DMS114 treated with DMSO at 0.1 percent for 48 hours (cell line): ENCODE results near the gene LALBA.
"Not testable (repeated sequence)": the region's sequence is repeated elsewhere in the genome, so short reads cannot be mapped to it uniquely, and the experiment has no call there.

ENCODE experiments used
- DNase-seq: peaks from one replicate; lab custom pipeline; 2025; ENCODE audit not compliant: unreplicated experiment; lab: John Stamatoyannopoulos, UW

The LALBA gene

DNA sequence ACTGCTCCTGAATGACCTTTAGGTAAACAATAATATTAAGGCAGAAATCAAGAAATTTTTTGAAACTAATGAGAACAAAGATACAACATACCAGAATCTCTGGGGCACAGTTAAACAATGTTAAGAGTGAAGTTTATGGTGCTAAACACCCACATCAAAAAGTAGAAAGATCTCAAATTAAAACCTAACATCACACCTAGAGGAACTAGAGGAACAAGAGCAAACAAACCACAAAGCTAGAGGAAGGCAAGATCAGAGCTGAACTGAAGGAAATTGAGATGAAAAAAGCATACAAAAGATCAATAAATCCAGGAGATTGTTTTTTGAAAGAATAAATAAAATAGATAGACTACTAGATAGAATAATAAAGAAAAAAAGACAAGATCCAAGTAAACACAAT is 37.2 kb downstream of the LALBA start:
- DNase-seq = no peak

DNA sequence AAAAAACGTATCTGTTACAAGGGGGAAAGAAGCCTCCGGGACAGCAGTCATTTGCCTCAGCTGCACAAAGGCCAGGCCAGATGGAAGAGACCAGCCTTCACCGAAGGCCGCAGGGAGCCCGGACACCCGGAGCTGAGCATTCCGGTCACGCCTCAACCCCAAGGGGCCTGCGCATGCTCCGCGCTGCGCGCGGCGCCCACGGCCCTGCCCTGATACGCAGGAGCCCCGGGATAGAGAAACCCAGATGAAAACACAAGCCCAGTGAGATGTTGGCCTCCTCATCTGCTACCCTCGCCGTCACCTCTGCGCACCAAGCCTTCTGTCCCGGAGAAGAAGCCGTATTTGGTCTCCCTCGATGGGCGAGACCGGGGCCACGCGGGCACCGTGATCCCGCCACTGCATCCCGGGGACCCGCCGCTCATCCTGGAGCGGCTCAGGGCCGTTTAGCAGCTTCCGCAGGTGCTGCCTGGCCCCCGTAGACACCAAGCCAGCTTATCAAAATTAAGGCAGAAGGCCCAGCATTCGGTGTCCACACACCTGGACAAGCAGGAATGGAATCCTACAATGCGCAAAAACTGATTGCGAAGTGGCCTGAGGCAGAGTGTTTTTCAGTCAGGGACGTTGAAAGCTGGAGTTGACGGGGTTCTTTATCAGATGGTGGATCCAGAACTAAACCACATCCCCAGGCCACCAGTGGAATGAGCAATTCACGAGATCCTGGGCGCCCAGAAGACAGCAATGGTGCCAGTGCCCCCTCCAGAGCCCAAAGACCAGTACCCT is 41.8 kb downstream of the LALBA start:
- no peak for DNase-seq

DNA sequence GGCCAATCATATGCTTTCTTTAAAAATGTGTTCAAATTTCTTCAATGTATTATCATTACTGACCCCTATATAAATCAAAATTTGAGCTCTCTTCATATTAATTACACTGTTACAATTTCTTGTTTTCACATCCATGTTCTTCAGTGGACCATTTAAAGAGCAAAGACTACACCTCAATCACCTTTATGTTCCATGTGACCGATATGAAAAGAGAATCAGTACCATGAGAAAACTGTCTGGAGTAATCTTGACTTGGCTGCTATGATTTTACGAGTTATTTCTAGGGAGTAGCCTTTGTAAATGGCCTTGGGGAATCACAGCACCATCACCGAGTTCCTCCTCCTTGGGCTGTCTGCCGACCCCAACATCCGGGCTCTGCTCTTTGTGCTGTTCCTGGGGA is 44.5 kb downstream of the LALBA start, which contains the start of gene OR8S1:
TSS of gene OR8S1 (plus strand) at position 301 of the 400 bp plus-strand sequence. CDS start at position 301, 0 bp downstream.
- DNase-seq = no peak

DNA sequence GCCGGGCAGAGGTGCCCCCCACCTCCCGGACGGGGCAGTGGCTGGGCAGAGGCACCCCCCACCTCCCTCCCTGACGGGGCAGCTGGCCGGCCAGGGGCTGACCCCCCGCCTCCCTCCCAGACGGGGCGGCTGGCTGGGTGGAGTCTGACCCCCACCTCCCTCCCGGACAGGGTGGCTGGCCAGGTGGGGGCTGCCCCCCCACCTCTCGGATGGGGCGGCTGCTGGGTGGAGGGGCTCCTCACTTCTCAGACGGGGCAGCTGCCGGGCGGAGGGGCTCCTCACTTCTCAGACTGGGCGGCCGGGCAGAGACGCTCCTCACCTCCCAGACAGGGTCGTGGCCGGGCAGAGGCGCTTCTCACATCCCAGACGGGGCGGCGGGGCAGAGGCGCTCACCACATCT is 49.5 kb downstream of the LALBA start:
- not testable (repeated sequence) for DNase-seq
